Activated CD4-positive, alpha-beta memory T cell treated with anti-CD3 and anti-CD28 coated beads for 36 hours (primary cell): ENCODE data around the gene ITGA1. TPM values are rescaled to one million over a fixed set of nuclear protein-coding genes. Genes with fewer than 3 reads are reported as not detected.

Source experiments
- CTCF ChIA-PET: fragments of 350-600 bp; sonication (Branson Sonifier 250); formaldehyde crosslinking; loops from one replicate; lab custom pipeline; 2021; ENCODE audit warnings: antibody characterized with exemption, inconsistent platforms; lab: Charles Lee
- POLR2A ChIA-PET: fragments of 350-600 bp; sonication (Branson Sonifier 250); formaldehyde crosslinking; loops from one replicate; lab custom pipeline; 2021; ENCODE audit warnings: antibody characterized with exemption; lab: Charles Lee
- DNase-seq: peaks from one replicate; pipeline ENCODE4 v3.0.0-alpha.2; 2020
- H3K27ac Mint-ChIP-seq: one replicate; pipeline ENCODE4 v1.8.0; 2021; ENCODE audit warnings: mixed read lengths
- H3K27me3 Mint-ChIP-seq: one replicate; pipeline ENCODE4 v1.8.0; 2021; ENCODE audit warnings: mixed read lengths
- H3K36me3 Mint-ChIP-seq: one replicate; pipeline ENCODE4 v1.8.0; 2021; ENCODE audit warnings: mixed read lengths
- H3K4me1 Mint-ChIP-seq: one replicate; pipeline ENCODE4 v1.8.0; 2021; ENCODE audit warnings: low read depth, mixed read lengths
- H3K4me3 Mint-ChIP-seq: one replicate; pipeline ENCODE4 v1.8.0; 2021; ENCODE audit warnings: mild to moderate bottlenecking, mixed read lengths
- H3K9me3 Mint-ChIP-seq: one replicate; pipeline ENCODE4 v1.8.0; 2021; ENCODE audit warnings: mixed read lengths
- intact Hi-C: fragments of 100-400 bp; cut with micrococcal nuclease; formaldehyde crosslinking; loops from one replicate; pipeline ENCODE4 v1.15.1; 2023
- total RNA-seq, 2 experiments: library from RNA; stranded (reverse); gene quantifications; one replicate each; pipeline ENCODE4 v1.2.3, GENCODE V29; 2021

ITGA1 gene
- total RNA-seq, 2 experiments from 2014 or later, result 0.62 to 1.3 TPM

GRCh38 chr5:52888363-52888762, 100.6 kb downstream of the ITGA1 start:
- DNase-seq, result no peak
- intact Hi-C loops, result no loop called here
- Mint-ChIP-seq H3K4me3 (no peak overlapping the region), H3K9me3 (no peaks in the 10 kb centered on the region), H3K27ac (no peak overlapping the region), H3K36me3 (no peaks in the 10 kb centered on the region), H3K27me3 (no peaks in the 10 kb centered on the region), H3K4me1 (no peaks in the 10 kb centered on the region)
- ChIA-PET POLR2A (no interaction called here), CTCF (no interaction called here)

DNA sequence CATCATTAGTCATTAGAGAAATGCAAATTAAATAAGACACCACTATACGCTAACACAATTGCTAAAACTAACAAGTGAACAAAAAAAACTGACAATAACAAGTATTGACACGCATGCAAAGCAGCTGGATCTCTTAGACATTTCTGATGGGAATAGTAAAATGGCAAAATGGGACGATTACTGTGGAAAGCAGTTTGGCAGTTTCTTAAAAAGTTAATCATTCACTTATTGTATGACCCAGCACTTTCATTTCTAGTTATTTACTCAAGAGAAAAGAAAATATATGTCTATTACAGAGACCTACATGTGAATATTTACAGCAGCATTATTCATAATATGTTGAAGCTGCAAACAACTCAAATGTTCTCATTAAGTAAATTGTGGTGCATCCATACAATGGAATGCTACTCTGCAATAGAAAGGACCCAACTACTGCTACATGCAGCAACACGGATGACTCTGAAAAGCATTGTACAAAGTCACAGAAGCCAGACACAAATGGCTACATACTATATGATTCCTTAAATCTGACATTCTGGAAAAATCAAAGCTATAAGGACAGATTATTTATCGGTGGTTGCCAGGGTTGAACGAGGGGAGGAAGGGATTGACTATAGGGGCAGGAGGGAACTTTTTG, 104.6 kb downstream of the ITGA1 start:
- intact Hi-C loops, result no loop called here
- H3K4me1 Mint-ChIP-seq, result peaks cover 3% of the 10 kb centered on the region
- H3K4me3 Mint-ChIP-seq, result no peak overlapping the region
- ChIA-PET POLR2A (no interaction called here), CTCF (no interaction called here)
- no peak overlapping the region for H3K27ac Mint-ChIP-seq
- H3K27me3 Mint-ChIP-seq, result no peaks in the 10 kb centered on the region
- no peaks in the 10 kb centered on the region for H3K36me3 Mint-ChIP-seq
- no peak for DNase-seq
- H3K9me3 Mint-ChIP-seq, result no peaks in the 10 kb centered on the region

DNA sequence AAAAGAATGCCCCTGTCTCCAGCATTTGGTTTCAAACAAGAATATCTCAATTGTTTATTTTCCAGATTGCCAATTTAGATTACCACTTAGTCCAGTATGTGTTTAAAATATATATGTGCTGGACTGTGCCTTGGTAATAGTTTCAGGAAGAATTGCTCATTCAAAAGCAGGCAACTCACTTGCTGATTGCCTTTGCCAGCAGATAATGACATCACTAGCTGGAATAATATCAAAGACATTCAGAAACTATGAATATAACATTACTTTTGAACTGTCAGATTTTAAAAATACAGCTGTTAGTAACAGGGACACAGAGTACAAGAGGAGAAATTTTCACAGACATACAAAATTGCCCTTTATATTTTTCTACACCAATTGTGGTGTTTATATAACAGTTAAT, 105.4 kb downstream of the ITGA1 start:
- ChIA-PET POLR2A (no interaction called here), CTCF (no interaction called here)
- Mint-ChIP-seq H3K27me3 (no peaks in the 10 kb centered on the region), H3K4me1 (peaks cover 3% of the 10 kb centered on the region), H3K27ac (no peak overlapping the region), H3K36me3 (no peaks in the 10 kb centered on the region), H3K4me3 (no peak overlapping the region), H3K9me3 (no peaks in the 10 kb centered on the region)
- intact Hi-C loops, result no loop called here
- DNase-seq, result no peak

DNA sequence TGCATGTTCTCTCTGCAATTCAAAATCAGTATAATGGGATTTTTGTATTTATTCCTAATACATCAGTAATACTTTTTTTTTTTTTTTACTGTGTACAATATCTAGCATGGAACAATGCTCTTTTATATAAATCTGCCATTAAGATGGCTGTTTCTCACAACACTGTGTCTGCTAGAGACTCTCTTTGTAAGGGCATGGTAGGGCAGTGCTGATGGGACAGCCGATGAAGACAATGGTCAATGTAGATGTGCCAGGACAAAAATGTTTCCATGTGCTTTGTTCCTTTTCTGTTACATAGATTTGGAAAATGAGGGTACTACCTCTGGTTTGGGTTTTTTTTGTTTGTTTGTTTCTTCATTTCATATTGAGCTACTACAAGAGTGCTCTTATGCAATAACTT, 106.1 kb downstream of the ITGA1 start:
- H3K4me3 Mint-ChIP-seq, result no peak overlapping the region
- ChIA-PET POLR2A (no interaction called here), CTCF (no interaction called here)
- no peaks in the 10 kb centered on the region for H3K36me3 Mint-ChIP-seq
- H3K27me3 Mint-ChIP-seq, result no peaks in the 10 kb centered on the region
- peaks cover 3% of the 10 kb centered on the region for H3K4me1 Mint-ChIP-seq
- intact Hi-C loops, result no loop called here
- no peak overlapping the region for H3K27ac Mint-ChIP-seq
- no peak for DNase-seq
- H3K9me3 Mint-ChIP-seq, result no peaks in the 10 kb centered on the region

- POLR2A ChIA-PET, result no interaction called here
- CTCF ChIA-PET, result interaction anchor here (0.6 kb wide), 1 partner anchor 1340 kb away, joined by 4 read pairs; no protein-coding TSS in a partner anchor
- Mint-ChIP-seq H3K27me3 (no peaks in the 10 kb centered on the region), H3K4me3 (no peak overlapping the region), H3K27ac (no peak overlapping the region), H3K4me1 (peaks cover 3% of the 10 kb centered on the region), H3K36me3 (no peaks in the 10 kb centered on the region), H3K9me3 (no peaks in the 10 kb centered on the region)
- intact Hi-C loops, result no loop called here
- DNase-seq, result no peak
These were observed 106.7 kb downstream of the ITGA1 start for GRCh38 chr5:52894451-52894850.

- no peaks in the 10 kb centered on the region for H3K27me3 Mint-ChIP-seq
- ChIA-PET POLR2A (no interaction called here), CTCF (interaction anchor here (1.1 kb wide), 1 partner anchor 202 kb away, joined by 6 read pairs; no protein-coding TSS in a partner anchor)
- H3K27ac Mint-ChIP-seq, result no peak overlapping the region
- no peak for DNase-seq
- H3K4me1 Mint-ChIP-seq, result peaks cover 3% of the 10 kb centered on the region
- no peaks in the 10 kb centered on the region for H3K9me3 Mint-ChIP-seq
- intact Hi-C loops, result no loop called here
- no peak overlapping the region for H3K4me3 Mint-ChIP-seq
- no peaks in the 10 kb centered on the region for H3K36me3 Mint-ChIP-seq
These were observed 107.4 kb downstream of the ITGA1 start for GRCh38 chr5:52895075-52895474.

GRCh38 chr5:52895572-52896413, 108.1 kb downstream of the ITGA1 start:
- H3K9me3 Mint-ChIP-seq, result no peaks in the 10 kb centered on the region
- no peak for DNase-seq
- no peaks in the 10 kb centered on the region for H3K27me3 Mint-ChIP-seq
- no peaks in the 10 kb centered on the region for H3K36me3 Mint-ChIP-seq
- H3K4me1 Mint-ChIP-seq, result peaks cover 3% of the 10 kb centered on the region
- intact Hi-C loops, result no loop called here
- H3K27ac Mint-ChIP-seq, result no peak overlapping the region
- POLR2A ChIA-PET, result no interaction called here
- CTCF ChIA-PET, result interaction anchor here (1.1 kb wide), 1 partner anchor 202 kb away, joined by 6 read pairs; no protein-coding TSS in a partner anchor
- H3K4me3 Mint-ChIP-seq, result no peak overlapping the region

GRCh38 chr5:52896534-52897237, 109.0 kb downstream of the ITGA1 start:
- Mint-ChIP-seq H3K4me3 (no peak overlapping the region), H3K27ac (no peak overlapping the region), H3K27me3 (no peaks in the 10 kb centered on the region), H3K9me3 (peaks cover 5% of the 10 kb centered on the region), H3K36me3 (peaks cover under 1% of the 10 kb centered on the region), H3K4me1 (peaks cover 3% of the 10 kb centered on the region)
- intact Hi-C loops, result no loop called here
- POLR2A ChIA-PET, result no interaction called here
- CTCF ChIA-PET, result interaction anchor here (1.1 kb wide), 1 partner anchor 203 kb away, joined by 6 read pairs; no protein-coding TSS in a partner anchor
- no peak for DNase-seq

GRCh38 chr5:52897238-52897614, 109.5 kb downstream of the ITGA1 start:
- ChIA-PET POLR2A (no interaction called here), CTCF (interaction anchor here (0.9 kb wide), 1 partner anchor 18 kb away, joined by 3 read pairs; no protein-coding TSS in a partner anchor)
- H3K9me3 Mint-ChIP-seq, result peaks cover 9% of the 10 kb centered on the region
- no peak overlapping the region for H3K4me3 Mint-ChIP-seq
- H3K27me3 Mint-ChIP-seq, result no peaks in the 10 kb centered on the region
- intact Hi-C loops, result no loop called here
- no peak overlapping the region for H3K27ac Mint-ChIP-seq
- peaks cover 3% of the 10 kb centered on the region for H3K4me1 Mint-ChIP-seq
- no peak for DNase-seq
- peaks cover 5% of the 10 kb centered on the region for H3K36me3 Mint-ChIP-seq

DNA sequence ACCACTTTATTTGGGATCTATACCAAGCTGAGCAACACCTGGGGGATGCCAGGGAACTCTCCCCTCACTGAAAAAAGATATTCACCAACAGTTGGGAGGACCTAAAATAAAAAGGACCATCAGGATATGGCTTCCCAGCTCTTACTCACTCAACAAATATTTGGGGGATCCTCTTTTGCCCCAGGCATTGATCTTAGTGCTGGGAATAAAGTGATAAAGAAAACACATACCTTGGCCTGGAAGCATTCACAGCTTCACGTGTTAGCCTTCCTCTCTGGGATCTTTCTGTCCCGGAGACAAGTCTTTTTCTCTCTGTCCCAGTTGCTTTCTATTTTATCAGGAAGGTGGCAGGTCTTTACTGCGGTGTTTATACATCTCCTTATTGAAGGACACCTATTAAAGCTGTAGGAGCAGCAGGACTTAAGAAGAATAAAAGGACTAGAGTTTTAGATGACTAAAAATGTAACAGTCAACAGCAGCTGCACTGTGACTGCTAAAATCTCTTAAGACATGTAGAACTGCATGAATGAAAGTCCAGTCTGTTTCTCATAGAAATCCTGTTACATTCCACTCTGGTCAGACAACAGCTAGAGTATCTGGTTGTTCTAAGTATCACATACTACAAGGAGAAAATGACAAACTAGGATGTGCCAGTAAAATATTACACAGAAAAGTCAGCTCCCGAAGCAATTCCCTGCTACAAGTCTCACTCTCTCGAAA, 111.4 kb downstream of the ITGA1 start:
- H3K27me3 Mint-ChIP-seq, result no peaks in the 10 kb centered on the region
- CTCF ChIA-PET, result interaction anchor here (0.9 kb wide), 1 partner anchor 50 kb away, joined by 3 read pairs; no protein-coding TSS in a partner anchor

DNA sequence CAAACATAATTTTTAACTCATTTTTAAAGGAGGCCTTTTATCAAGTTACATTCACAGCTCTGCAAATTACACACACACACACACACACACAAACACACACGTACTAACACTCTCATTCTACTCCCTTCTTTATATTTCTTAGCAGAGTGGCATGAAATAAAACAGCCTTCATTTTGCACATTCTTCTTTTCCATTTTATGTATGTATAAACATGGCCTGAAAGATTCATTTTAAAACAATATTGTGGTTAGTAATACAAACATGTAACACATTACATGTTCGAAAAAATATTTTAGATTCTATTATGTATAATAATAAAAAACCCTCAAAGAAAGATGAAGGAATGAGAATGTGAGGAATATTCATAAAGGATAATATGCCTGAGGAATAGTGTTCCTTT, 115.4 kb downstream of the ITGA1 start:
- intact Hi-C loops, result no loop called here
- ChIA-PET CTCF (no interaction called here), POLR2A (no interaction called here)
- H3K4me1 Mint-ChIP-seq, result no peaks in the 10 kb centered on the region
- no peak overlapping the region for H3K4me3 Mint-ChIP-seq
- no peak overlapping the region for H3K27ac Mint-ChIP-seq
- no peaks in the 10 kb centered on the region for H3K27me3 Mint-ChIP-seq
- H3K9me3 Mint-ChIP-seq, result peaks cover 13% of the 10 kb centered on the region
- H3K36me3 Mint-ChIP-seq, result peaks cover 7% of the 10 kb centered on the region
- DNase-seq, result no peak

More for the DNA sequence above, 111.4 kb downstream of the ITGA1 start:
- H3K27ac Mint-ChIP-seq, result no peak overlapping the region
- intact Hi-C loops, result no loop called here
- no peak overlapping the region for H3K4me3 Mint-ChIP-seq
- H3K4me1 Mint-ChIP-seq, result peaks cover 3% of the 10 kb centered on the region
- peaks cover 7% of the 10 kb centered on the region for H3K36me3 Mint-ChIP-seq
- H3K9me3 Mint-ChIP-seq, result peaks cover 13% of the 10 kb centered on the region
- no peak for DNase-seq
- POLR2A ChIA-PET, result interaction anchor here (0.6 kb wide), 1 partner anchor 310 kb away, joined by 3 read pairs; no protein-coding TSS in a partner anchor
